CD4-positive, alpha-beta T cell treated with Interleukin-6 for 4 hours (primary cell): ENCODE measurements around the gene DEXI.

Experiments used
- DNase-seq: peaks from one replicate; pipeline ENCODE4 v3.0.0-alpha.2; 2020; ENCODE audit warnings: mixed read lengths

Gene DEXI

DNA sequence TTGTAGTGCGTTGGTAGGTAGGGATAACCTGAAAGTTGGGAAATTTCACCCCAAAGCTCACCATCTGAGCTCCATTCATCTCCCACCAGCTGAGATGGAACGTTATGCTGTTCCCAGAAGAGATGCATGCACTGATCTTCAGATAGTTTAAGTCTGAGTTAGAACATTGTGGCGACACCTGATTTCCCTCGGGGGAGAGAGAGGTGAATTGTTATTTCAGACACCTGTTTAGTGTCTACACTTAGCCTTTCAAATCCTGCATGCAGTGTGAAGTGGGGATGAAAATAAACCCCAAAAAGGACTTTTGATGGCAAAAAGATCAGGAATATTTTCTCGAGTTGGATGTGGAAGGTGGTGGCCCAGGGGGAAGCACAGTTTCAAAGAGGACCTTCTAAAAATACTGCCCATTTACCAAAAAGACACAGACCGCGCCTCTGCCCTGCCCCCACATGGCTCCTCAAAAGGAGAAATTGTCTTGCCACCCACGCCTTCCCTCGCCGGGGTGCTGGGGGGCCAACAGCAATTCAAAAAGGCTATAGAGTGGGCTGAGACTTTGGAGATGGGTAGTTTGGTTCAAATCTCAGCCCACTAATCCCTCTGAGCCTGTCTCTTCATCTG, 53.8 kb downstream of the DEXI start:
- no peak for DNase-seq

DNA sequence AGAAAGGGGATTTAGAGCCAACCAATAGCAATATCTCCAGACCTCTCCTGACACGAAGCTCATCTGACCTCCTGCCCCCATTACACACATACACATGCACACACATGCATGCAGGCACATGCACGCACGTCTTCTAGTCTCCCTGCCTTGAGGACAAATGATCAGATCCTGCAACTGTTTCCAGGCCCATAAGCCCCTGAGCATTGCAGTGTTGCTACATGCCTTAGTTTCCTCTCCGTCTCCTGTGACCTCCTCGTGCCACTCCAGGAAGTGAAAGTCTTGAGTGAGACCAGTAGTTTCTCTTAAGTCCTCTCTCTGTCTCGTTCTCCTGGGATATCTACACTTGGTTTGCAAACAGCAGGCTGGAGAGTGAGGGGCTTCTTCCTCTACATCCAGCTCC, 57.0 kb downstream of the DEXI start:
- no peak for DNase-seq

DNA sequence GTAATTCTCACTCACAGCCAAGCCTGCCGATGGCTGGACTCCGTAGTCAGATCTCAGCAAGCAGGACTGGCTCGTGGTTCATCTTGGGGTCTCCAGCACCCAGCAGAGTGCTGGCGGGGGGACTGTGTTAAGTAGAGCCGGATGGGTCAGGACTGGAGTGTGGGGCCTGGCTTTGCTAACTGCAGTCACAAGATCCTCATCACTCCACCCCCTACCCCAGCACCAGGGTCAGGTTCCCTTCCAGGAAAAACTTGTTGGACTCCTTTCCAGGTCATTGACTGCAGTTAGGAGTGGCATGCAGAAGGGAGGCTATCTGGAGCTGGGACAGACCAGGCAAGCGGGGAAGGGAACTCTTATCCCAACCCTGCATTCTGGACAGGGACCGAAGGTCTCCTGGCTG, 59.3 kb downstream of the DEXI start:
- no peak for DNase-seq

DNA sequence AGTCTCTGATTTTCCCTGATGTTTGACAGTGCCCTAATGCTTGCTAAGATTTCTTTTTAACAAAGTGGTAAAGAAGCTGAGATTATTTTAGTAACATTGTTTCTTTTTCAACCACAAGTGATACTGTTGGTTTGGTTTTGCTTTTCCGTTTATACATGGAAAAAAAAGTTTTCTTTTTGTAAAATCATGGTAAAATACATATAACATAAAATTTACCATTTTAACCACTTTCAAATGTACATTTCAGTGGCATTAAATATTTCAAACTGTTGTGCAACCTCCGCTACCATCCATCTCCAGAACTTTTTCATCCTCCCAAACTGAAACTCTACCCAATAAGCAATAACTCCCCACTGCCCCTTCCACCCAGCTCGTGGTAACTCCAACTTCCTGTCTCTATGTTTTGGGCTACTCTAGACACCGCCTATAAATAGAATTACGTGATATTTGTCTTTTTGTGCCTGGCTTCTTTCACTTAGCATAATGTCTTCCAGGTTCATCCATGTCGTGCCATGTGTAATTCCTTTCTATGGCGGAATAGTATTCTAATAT, 60.7 kb downstream of the DEXI start:
- DNase-seq = no peak

DNA sequence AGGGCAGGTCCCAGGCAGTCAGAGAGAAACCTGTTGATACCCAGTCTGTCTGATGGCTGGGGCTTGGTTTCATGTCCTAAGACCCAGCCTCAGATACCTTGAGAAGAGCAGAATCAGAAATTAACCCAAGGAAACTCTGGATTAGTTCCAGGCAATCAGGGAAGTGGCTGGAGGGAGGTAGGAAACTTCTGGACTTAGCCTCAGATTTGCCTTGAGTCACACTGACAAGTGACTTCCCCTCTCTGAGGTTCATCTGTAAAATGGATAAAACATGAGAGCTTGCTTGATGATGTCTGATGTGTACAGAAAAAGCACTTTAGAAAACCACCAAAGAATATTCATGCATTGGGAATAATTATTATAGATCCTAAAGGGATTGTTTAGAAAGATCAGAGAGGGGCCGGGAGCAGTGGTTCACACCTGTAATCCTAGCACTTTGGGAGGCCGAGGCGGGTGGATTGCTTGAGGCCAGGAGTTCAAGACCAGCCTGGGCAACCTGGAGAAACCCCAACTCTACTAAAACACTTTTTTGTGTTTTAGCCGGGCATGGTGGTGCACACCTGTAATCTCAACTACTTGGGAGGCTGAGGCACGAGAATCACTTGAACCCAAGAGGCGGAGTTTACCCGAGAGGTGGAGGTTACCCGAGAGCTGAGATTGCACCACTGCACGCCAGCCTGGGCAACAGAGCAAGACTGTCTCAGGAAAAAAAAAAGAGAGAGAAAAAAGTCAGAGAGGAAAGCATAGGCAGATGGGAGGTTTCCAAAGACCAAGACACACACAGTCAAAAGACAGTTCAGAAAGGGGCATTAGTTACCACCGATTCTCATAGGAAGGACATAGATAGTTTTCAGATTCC, 61.4 kb downstream of the DEXI start:
- DNase-seq = no peak

DNA sequence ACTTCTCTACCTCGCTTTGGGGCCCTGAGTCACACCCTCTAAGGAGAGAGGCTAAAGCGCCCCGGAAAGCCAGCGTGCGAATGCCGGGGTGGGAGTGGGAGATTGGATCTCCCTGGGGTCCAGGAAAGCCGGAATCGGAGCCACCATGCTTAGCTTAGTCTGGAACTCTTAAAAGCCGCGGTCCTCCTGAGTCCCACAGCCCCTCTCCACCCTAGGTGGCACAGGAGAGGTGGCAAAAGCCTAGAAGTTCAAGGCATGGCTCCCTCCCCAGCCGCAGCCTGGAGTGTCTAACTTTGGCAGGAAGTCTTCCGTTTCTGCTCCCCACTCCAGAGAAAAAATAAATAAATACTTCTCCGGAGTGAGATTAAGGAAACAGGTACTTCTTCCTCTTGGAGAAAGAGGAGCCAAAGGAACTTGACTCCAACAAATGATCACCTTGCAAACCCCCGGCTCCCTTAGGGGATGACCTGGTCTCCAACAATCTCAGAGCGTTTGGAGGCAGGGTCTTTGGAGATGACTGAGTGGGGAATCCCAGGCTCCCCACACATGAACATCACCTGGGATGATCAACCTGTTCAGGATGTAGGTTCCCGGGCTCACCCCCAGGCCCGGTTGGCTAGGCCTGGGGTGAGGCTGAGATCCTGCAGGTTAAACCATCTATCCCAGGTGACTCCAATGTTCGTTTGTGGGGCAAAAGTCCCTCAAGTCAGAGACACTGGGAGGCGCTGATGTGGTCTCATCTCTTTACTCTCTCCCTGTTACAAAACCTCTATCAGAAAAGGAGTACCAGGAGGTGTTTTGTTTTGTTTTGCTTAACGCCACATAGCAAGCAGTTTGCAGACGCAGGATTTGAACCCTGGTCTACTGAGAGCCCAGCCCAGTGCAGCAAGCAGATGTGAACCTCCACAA, 62.3 kb downstream of the DEXI start:
- no peak for DNase-seq
